ENCODE data around the gene ZNF502. TPM values are rescaled to one million over a fixed set of nuclear protein-coding genes. Genes with fewer than 3 reads are reported as not detected.

ZNF502 gene
- total and polyA plus RNA-seq, 2 donors (not counting 3 experiments of a cell fraction or from before 2014, with no cell fraction given), result 1.0 to 4.1 TPM

GRCh38 chr3:44729384-44729910 lies 17.0 kb downstream of the ZNF502 start, which contains the start of gene ZNF501:
TSS of gene ZNF501 (plus strand) at chr3:44729635. CDS start at chr3:44734422, 4,787 bp downstream.
- BruUV-seq (replicated peaks), result no TSS peak
- Histone ChIP-seq H3K9me3 (replicated peaks; ENCODE audit: control insufficient read depth, insufficient read depth, low read length) (peaks cover 5% of the 10 kb centered on the region), H3K27me3 (ENCODE audit: control insufficient read depth in 2 of 2, insufficient read depth in 2 of 2, low read length in 2 of 2) (no peaks in the 10 kb centered on the region), H3K36me3 (ENCODE audit: control insufficient read depth in 2 of 2, extremely low read depth in 1 of 2, insufficient read depth in 2 of 2, low read length in 2 of 2) (peaks cover 0 to 2% of the 10 kb centered on the region in 2 experiments), H3K4me2 (ENCODE audit: insufficient read depth, low read length) (peak within 1 kb of the TSS; percentile 76), H3K4me1 (ENCODE audit: control insufficient read depth, extremely low read depth, insufficient read depth, low read length) (no peaks in the 10 kb centered on the region), H3K27ac (ENCODE audit: insufficient read depth, low read depth, low read length) (peak within 1 kb of the TSS; percentile 27), H3K9ac (replicated peaks; ENCODE audit: extremely low read depth, insufficient read depth, low read length) (peak within 1 kb of the TSS; percentile 53), H2AFZ (ENCODE audit: low read depth, low read length) (peak within 1 kb of the TSS; percentile 100), H4K20me1 (replicated peaks; ENCODE audit: control insufficient read depth, extremely low read depth, insufficient read depth, low read length) (no peaks in the 10 kb centered on the region), H3K79me2 (ENCODE audit: control insufficient read depth, insufficient read depth, low read length) (no peaks in the 10 kb centered on the region), H3K4me3 (replicated peaks in 1 of 3; ENCODE audit: insufficient read depth in 1 of 3, low read depth in 1 of 3, low read length in 3 of 3) (peak within 1 kb of the TSS; percentile 67 to 82 (median 72)), H3K9me1 (replicated peaks; ENCODE audit: control insufficient read depth, extremely low read depth, insufficient read depth, low read length) (no peaks in the 10 kb centered on the region)
- intact Hi-C loops (cut with micrococcal nuclease), result loop anchor here (1.0 to 5.0 kb wide), 4 partner anchors 17 to 104 kb away; partner anchors contain the start of genes KIAA1143, KIF15, ZNF197 and ZNF35
- TF ChIP-seq POLR2A (IDR thresholded peaks at IDR 0.05; ENCODE audit: low read depth, low read length) (peak; percentile 36), GATA2 (IDR thresholded peaks at IDR 0.05; ENCODE audit: insufficient read depth, insufficient read length, low read depth, low read length) (no peak), MYC (IDR thresholded peaks at IDR 0.05; ENCODE audit: low read depth, low read length) (no peak), POLR2AphosphoS5 (IDR thresholded peaks at IDR 0.05; ENCODE audit: insufficient read depth, low read depth, low read length) (peak; percentile 69), JUN (IDR thresholded peaks at IDR 0.05; ENCODE audit: borderline replicate concordance, insufficient read depth, insufficient read length, low read depth) (no peak)
- peak; percentile 83 for DNase-seq (ENCODE audit: low read depth, low spot score)
- CTCF ChIA-PET, result interaction anchor here (1.1 to 1.5 kb wide), 3 partner anchors 16 to 197 kb away, joined by 3 to 29 read pairs (median 6); partner anchors contain the start of genes KIAA1143, KIF15 and ZNF502
- POLR2A ChIA-PET, result interaction anchor here (1.4 kb wide), 1 partner anchor 18 kb away, joined by 11 read pairs; the partner anchor contains the start of gene ZNF502
- peak; percentile 88 for FAIRE-seq
- dilution Hi-C loops (cut with MboI; ENCODE audit: extremely low pct_ligation_motif_present, low sequenced_read_pairs), result no loop called here

GRCh38 chr3:44734646-44735168 lies 22.2 kb downstream of the ZNF502 start:
- Histone ChIP-seq H3K9ac (replicated peaks; ENCODE audit: extremely low read depth, insufficient read depth, low read length) (no peak overlapping the region), H3K9me3 (replicated peaks; ENCODE audit: control insufficient read depth, insufficient read depth, low read length) (peaks cover 5% of the 10 kb centered on the region), H3K4me3 (replicated peaks in 1 of 3; ENCODE audit: insufficient read depth in 1 of 3, low read depth in 1 of 3, low read length in 3 of 3) (no peak overlapping the region), H3K79me2 (ENCODE audit: control insufficient read depth, insufficient read depth, low read length) (no peaks in the 10 kb centered on the region), H3K27ac (ENCODE audit: insufficient read depth, low read depth, low read length) (no peak overlapping the region), H3K9me1 (replicated peaks; ENCODE audit: control insufficient read depth, extremely low read depth, insufficient read depth, low read length) (no peaks in the 10 kb centered on the region), H3K4me2 (ENCODE audit: insufficient read depth, low read length) (no peak overlapping the region), H3K4me1 (ENCODE audit: control insufficient read depth, extremely low read depth, insufficient read depth, low read length) (no peaks in the 10 kb centered on the region), H3K27me3 (ENCODE audit: control insufficient read depth in 2 of 2, insufficient read depth in 2 of 2, low read length in 2 of 2) (no peaks in the 10 kb centered on the region), H3K36me3 (ENCODE audit: control insufficient read depth in 2 of 2, extremely low read depth in 1 of 2, insufficient read depth in 2 of 2, low read length in 2 of 2) (peaks cover 0 to 2% of the 10 kb centered on the region in 2 experiments), H4K20me1 (replicated peaks; ENCODE audit: control insufficient read depth, extremely low read depth, insufficient read depth, low read length) (no peaks in the 10 kb centered on the region), H2AFZ (ENCODE audit: low read depth, low read length) (no peak overlapping the region)
- DNase-seq (ENCODE audit: low read depth, low spot score) (no peak), FAIRE-seq (no peak)
- BruUV-seq (replicated peaks), result no TSS peak
- ChIA-PET CTCF (no interaction called here), POLR2A (no interaction called here)
- intact Hi-C loops (cut with micrococcal nuclease) (no loop called here), dilution Hi-C loops (cut with MboI; ENCODE audit: extremely low pct_ligation_motif_present, low sequenced_read_pairs) (no loop called here)
- TF ChIP-seq FOS (IDR thresholded peaks at IDR 0.05; ENCODE audit: borderline replicate concordance, insufficient read depth, low read length) (no peak), POLR2A (IDR thresholded peaks at IDR 0.05; ENCODE audit: low read depth, low read length) (no peak), MYC (IDR thresholded peaks at IDR 0.05; ENCODE audit: low read depth, low read length) (no peak), CTCF (IDR thresholded peaks at IDR 0.05; ENCODE audit: extremely low read depth in 1 of 2, insufficient read depth in 1 of 2, low read depth in 1 of 2, low read length in 2 of 2) (no peak), EZH2 (IDR thresholded peaks at IDR 0.05; ENCODE audit: borderline replicate concordance, low read depth, low read length, severe bottlenecking) (no peak), GATA2 (IDR thresholded peaks at IDR 0.05; ENCODE audit: insufficient read depth, insufficient read length, low read depth, low read length) (no peak), JUN (IDR thresholded peaks at IDR 0.05; ENCODE audit: borderline replicate concordance, insufficient read depth, insufficient read length, low read depth) (no peak), POLR2AphosphoS5 (IDR thresholded peaks at IDR 0.05; ENCODE audit: insufficient read depth, low read depth, low read length) (no peak)
- TF ChIP-seq, protein P1, sequence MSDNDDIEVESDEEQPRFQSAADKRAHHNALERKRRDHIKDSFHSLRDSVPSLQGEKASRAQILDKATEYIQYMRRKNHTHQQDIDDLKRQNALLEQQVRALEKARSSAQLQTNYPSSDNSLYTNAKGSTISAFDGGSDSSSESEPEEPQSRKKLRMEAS (IDR thresholded peaks at IDR 0.05; ENCODE audit: insufficient read depth, insufficient read length), result no peak

All from endothelial cell of umbilical vein (primary cell).